Measurements from ENCODE around the gene EGFR.
A peak's percentile ranks its signal among the peaks of the same experiment; 100 is the strongest.

Gene EGFR

DNA sequence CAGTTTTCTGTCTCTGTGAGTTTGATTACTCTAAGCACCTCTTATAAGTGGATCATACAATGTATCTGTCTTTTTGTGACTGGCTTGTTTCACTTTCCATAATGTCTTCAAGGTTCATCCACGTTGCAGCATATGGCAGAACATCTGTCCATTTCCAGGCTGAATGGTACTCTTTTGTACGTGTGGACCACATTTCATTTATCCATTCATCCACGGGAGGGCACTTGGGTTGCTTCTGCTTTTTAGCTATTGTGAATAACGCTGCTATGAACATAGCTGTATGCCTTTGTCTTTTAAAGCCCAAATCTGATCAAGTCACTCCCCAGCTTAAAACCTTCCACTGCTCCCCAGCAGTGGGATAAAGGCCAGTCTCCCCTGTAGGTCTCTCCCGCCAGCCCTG, 31.5 kb downstream of the EGFR start:
- no peaks in the 10 kb centered on the region for H3K27me3 ChIP-seq
- H3K36me3 ChIP-seq = no peaks in the 10 kb centered on the region
- peaks cover 0 to 87% (median 42%) of the 10 kb centered on the region in 4 donors for H3K4me1 ChIP-seq
- TF ChIP-seq CTCF (IDR thresholded peaks at IDR 0.05) = no peak
- H3K27ac ChIP-seq = no peak overlapping the region
- H3K9me3 ChIP-seq = no peaks in the 10 kb centered on the region
- DNase-seq = no peak
- intact Hi-C loops (cut with DNase I; ENCODE audit: low total_unique reads) = no loop called here
- no peak overlapping the region for H3K4me3 ChIP-seq

GRCh38 chr7:55052081-55052480, 33.3 kb downstream of the EGFR start:
- DNase-seq = no peak
- H3K27me3 ChIP-seq = no peaks in the 10 kb centered on the region
- no peak for TF ChIP-seq CTCF (IDR thresholded peaks at IDR 0.05)
- no peaks in the 10 kb centered on the region for H3K9me3 ChIP-seq
- intact Hi-C loops (cut with DNase I; ENCODE audit: low total_unique reads) = no loop called here
- H3K27ac ChIP-seq = no peak overlapping the region
- no peak overlapping the region for H3K4me3 ChIP-seq
- no peaks in the 10 kb centered on the region for H3K36me3 ChIP-seq
- H3K4me1 ChIP-seq = peaks cover 0 to 86% (median 48%) of the 10 kb centered on the region in 4 donors

DNA sequence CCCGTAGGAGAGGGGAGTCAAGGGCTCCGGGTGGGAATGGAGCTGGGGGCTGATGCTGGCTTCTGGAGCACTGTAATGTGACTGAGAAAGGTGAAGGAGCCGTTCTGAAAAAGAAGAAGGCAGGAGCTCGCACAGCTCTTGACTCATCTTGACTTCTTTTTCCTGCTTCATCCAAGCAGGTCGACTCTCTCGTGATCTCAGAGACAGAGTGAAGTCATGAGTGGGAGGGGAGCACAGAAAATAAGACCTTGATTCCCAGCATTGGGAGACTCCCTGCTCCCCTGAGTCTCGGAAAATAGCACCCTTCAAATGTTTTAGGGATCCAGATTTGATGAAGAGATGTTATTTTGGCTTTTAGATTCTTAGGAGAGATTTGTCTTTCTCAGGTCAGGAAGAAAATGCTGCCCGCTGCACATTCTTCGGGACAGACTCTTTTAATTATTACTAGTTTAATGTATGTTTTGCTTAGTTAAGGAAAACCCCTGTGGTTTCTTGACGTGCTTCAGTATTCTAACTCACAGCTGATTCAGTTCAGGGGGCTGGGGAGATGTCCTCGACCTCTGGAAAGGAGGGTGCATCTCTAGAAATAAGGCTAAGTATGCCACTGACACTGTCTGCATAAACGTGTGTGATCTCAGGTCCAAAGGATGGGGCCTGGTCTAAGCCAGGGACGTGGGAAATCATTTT, 34.1 kb downstream of the EGFR start:
- TF ChIP-seq CTCF (IDR thresholded peaks at IDR 0.05) = no peak
- H3K27me3 ChIP-seq = no peaks in the 10 kb centered on the region
- peaks cover 0 to 86% (median 53%) of the 10 kb centered on the region in 4 donors for H3K4me1 ChIP-seq
- no peaks in the 10 kb centered on the region for H3K36me3 ChIP-seq
- H3K4me3 ChIP-seq = no peak overlapping the region
- no peaks in the 10 kb centered on the region for H3K9me3 ChIP-seq
- DNase-seq = no peak
- peak overlapping the region; percentile 10 to 67 for H3K27ac ChIP-seq
- intact Hi-C loops (cut with DNase I; ENCODE audit: low total_unique reads) = no loop called here

GRCh38 chr7:55053651-55054571, 35.1 kb downstream of the EGFR start:
- DNase-seq = peak in 1 of 2 donors; percentile 72
- Histone ChIP-seq H3K36me3 (no peaks in the 10 kb centered on the region), H3K4me3 (no peak overlapping the region), H3K27me3 (no peaks in the 10 kb centered on the region), H3K9me3 (no peaks in the 10 kb centered on the region), H3K27ac (peak overlapping the region; percentile 10 to 67), H3K4me1 (peaks cover 0 to 78% (median 47%) of the 10 kb centered on the region in 4 donors)
- intact Hi-C loops (cut with DNase I; ENCODE audit: low total_unique reads) = no loop called here
- peak in 1 of 2 experiments; percentile 30 for TF ChIP-seq CTCF (IDR thresholded peaks at IDR 0.05)

DNA sequence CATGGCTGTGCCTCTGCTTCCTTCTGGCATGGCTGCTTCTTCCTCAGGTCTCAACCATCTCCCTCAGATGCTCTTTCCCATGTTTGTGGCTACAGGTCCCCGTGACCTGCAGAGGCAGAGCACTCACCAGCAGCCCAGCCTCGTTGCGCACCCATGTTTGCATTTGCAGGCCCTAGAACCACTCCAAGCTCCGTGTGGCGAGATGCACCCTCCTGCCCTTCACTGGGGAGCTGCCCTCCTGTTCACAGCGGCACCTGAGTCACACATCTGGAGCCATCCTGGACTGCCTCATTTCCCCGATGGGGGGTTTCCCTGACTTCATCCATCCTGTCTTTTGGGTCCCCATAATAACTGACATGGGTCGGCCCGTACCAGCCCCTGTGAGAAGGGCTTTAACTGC, 35.9 kb downstream of the EGFR start:
- intact Hi-C loops (cut with DNase I; ENCODE audit: low total_unique reads) = loop anchor here (5.0 kb wide), 1 partner anchor 198 kb away; no protein-coding TSS in a partner anchor
- H3K9me3 ChIP-seq = no peaks in the 10 kb centered on the region
- H3K27me3 ChIP-seq = no peaks in the 10 kb centered on the region
- no peak for DNase-seq
- TF ChIP-seq CTCF (IDR thresholded peaks at IDR 0.05) = no peak
- peak overlapping the region in 1 of 2 donors; percentile 67 for H3K27ac ChIP-seq
- H3K4me3 ChIP-seq = no peak overlapping the region
- H3K36me3 ChIP-seq = no peaks in the 10 kb centered on the region
- peaks cover 0 to 75% (median 46%) of the 10 kb centered on the region in 4 donors for H3K4me1 ChIP-seq

All from tibial artery (tissue), 4 donors.